ENCODE measurements around the gene SMIM44. TPM values are rescaled to one million over a fixed set of nuclear protein-coding genes. Genes with fewer than 3 reads are reported as not detected.

The SMIM44 gene
- total and polyA plus RNA-seq, 8 donors, result not detected

DNA sequence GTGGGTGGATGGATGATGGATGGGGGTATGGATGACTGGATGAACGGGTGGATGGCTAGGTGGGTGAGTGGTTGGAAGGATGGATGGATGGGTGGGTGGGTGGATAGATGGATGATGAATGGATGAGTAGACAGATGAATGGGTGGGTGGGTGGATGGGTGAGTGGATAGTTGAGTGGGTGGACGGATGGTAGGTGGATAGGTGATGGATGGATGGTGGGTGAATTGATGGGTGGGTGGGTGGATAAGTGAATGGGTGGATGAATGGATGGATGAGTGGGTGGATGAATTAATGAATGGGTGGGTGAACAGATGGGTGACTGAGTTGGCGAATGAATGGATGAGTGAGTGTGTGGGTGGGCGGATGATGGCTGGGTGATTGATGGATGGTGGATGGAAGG lies 7.8 kb downstream of the SMIM44 start:
- DNase-seq (no peak), ATAC-seq (no peak)
- Histone ChIP-seq H3K27me3 (peaks cover 2 to 17% of the 10 kb centered on the region in 2 donors), H3K4me1 (peaks cover 0 to 9% of the 10 kb centered on the region in 2 donors), H3K4me3 (no peak overlapping the region), H3K9me3 (no peaks in the 10 kb centered on the region), H3K27ac (no peak overlapping the region), H3K36me3 (no peaks in the 10 kb centered on the region)
- TF ChIP-seq, protein P1, sequence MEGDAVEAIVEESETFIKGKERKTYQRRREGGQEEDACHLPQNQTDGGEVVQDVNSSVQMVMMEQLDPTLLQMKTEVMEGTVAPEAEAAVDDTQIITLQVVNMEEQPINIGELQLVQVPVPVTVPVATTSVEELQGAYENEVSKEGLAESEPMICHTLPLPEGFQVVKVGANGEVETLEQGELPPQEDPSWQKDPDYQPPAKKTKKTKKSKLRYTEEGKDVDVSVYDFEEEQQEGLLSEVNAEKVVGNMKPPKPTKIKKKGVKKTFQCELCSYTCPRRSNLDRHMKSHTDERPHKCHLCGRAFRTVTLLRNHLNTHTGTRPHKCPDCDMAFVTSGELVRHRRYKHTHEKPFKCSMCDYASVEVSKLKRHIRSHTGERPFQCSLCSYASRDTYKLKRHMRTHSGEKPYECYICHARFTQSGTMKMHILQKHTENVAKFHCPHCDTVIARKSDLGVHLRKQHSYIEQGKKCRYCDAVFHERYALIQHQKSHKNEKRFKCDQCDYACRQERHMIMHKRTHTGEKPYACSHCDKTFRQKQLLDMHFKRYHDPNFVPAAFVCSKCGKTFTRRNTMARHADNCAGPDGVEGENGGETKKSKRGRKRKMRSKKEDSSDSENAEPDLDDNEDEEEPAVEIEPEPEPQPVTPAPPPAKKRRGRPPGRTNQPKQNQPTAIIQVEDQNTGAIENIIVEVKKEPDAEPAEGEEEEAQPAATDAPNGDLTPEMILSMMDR (IDR thresholded peaks at IDR 0.05), result no peak
- intact Hi-C loops (cut with DNase I), result loop anchor here in 1 of 2 donors (10.0 kb wide), 1 partner anchor 161 kb away; no protein-coding TSS in a partner anchor

- H3K36me3 ChIP-seq, result no peaks in the 10 kb centered on the region
- TF ChIP-seq, protein P1 (IDR thresholded peaks at IDR 0.05), result no peak
- H3K27ac ChIP-seq, result no peak overlapping the region
- H3K4me1 ChIP-seq, result peaks cover 0 to 9% of the 10 kb centered on the region in 2 donors
- ATAC-seq (no peak), DNase-seq (no peak)
- H3K27me3 ChIP-seq, result peaks cover 0 to 11% of the 10 kb centered on the region in 2 donors
- H3K4me3 ChIP-seq, result no peak overlapping the region
- no peaks in the 10 kb centered on the region for H3K9me3 ChIP-seq
- intact Hi-C loops (cut with DNase I), result loop anchor here (5.0 to 10.0 kb wide), 2 partner anchors 147 to 160 kb away; no protein-coding TSS in a partner anchor
Observed at GRCh38 chr19:3474614-3475013, 8.6 kb downstream of the SMIM44 start.

GRCh38 chr19:3474010-3474409 lies 9.2 kb downstream of the SMIM44 start:
- ATAC-seq (no peak), DNase-seq (no peak)
- no peaks in the 10 kb centered on the region for H3K36me3 ChIP-seq
- no peak overlapping the region for H3K27ac ChIP-seq
- no peak overlapping the region for H3K4me3 ChIP-seq
- H3K9me3 ChIP-seq, result no peaks in the 10 kb centered on the region
- intact Hi-C loops (cut with DNase I), result loop anchor here (5.0 to 10.0 kb wide), 2 partner anchors 147 to 159 kb away; no protein-coding TSS in a partner anchor
- peaks cover 0 to 9% of the 10 kb centered on the region in 2 donors for H3K4me1 ChIP-seq
- peaks cover 0 to 8% of the 10 kb centered on the region in 2 donors for H3K27me3 ChIP-seq
- TF ChIP-seq, protein P1 (IDR thresholded peaks at IDR 0.05), result no peak

GRCh38 chr19:3471954-3472655 lies 11.1 kb downstream of the SMIM44 start:
- intact Hi-C loops (cut with DNase I), result loop anchor here (5.0 to 10.0 kb wide), 2 partner anchors 145 to 157 kb away; no protein-coding TSS in a partner anchor
- Histone ChIP-seq H3K4me1 (peaks cover 0 to 14% of the 10 kb centered on the region in 2 donors), H3K27ac (no peak overlapping the region), H3K36me3 (no peaks in the 10 kb centered on the region), H3K27me3 (peaks cover 0 to 8% of the 10 kb centered on the region in 2 donors), H3K9me3 (no peaks in the 10 kb centered on the region), H3K4me3 (no peak overlapping the region)
- DNase-seq, result peak in 1 of 4 donors; percentile 81
- peak; percentile 76 for ATAC-seq
- TF ChIP-seq, protein P1 (IDR thresholded peaks at IDR 0.05), result peak; percentile 64 to 88

- intact Hi-C loops (cut with DNase I), result loop anchor here (5.0 to 10.0 kb wide), 2 partner anchors 143 to 156 kb away; no protein-coding TSS in a partner anchor
- DNase-seq, result no peak
- H3K4me1 ChIP-seq, result peaks cover 0 to 14% of the 10 kb centered on the region in 2 donors
- TF ChIP-seq, protein P1 (IDR thresholded peaks at IDR 0.05), result no peak
- ATAC-seq, result no peak
- H3K9me3 ChIP-seq, result no peaks in the 10 kb centered on the region
- H3K27ac ChIP-seq, result no peak overlapping the region
- H3K27me3 ChIP-seq, result peaks cover 0 to 8% of the 10 kb centered on the region in 2 donors
- H3K36me3 ChIP-seq, result peaks cover 0 to 7% of the 10 kb centered on the region in 2 donors
- no peak overlapping the region for H3K4me3 ChIP-seq
Observed at GRCh38 chr19:3470500-3471128, 12.6 kb downstream of the SMIM44 start.
